NB4 (cell line): ENCODE data around the gene C5orf47.
A peak's percentile ranks its signal among the peaks of the same experiment; 100 is the strongest.
"Not testable (repeated sequence)": the region's sequence is repeated elsewhere in the genome, so short reads cannot be mapped to it uniquely, and the experiment has no call there.

Experiments
- CTCF ChIP-seq: IDR thresholded peaks from one replicate; pipeline ENCODE4 v1.5.1; 2012; ENCODE audit warnings: low read depth, low read length
- POLR2A ChIP-seq: IDR thresholded peaks from 2 replicates; pipeline ENCODE4 v1.6.1; 2011; ENCODE audit warnings: mild to moderate bottlenecking; ENCODE audit not compliant: insufficient read length; ENCODE audit errors: extremely low read depth

GRCh38 chr5:174020069-174020927 lies 31.3 kb downstream of the C5orf47 start:
- TF ChIP-seq CTCF = peak; percentile 59
- TF ChIP-seq POLR2A = not testable (repeated sequence)
